ENCODE data around the gene CAPN15. TPM values are rescaled to one million over a fixed set of nuclear protein-coding genes. Genes with fewer than 3 reads are reported as not detected.

CAPN15 gene
- total RNA-seq, 4 donors from 2014 or later, result 21.8 to 42.7 (median 29.2) TPM

- peaks cover 0 to 94% of the 10 kb centered on the region in 2 donors for H3K36me3 ChIP-seq
- TF ChIP-seq, protein P1, sequence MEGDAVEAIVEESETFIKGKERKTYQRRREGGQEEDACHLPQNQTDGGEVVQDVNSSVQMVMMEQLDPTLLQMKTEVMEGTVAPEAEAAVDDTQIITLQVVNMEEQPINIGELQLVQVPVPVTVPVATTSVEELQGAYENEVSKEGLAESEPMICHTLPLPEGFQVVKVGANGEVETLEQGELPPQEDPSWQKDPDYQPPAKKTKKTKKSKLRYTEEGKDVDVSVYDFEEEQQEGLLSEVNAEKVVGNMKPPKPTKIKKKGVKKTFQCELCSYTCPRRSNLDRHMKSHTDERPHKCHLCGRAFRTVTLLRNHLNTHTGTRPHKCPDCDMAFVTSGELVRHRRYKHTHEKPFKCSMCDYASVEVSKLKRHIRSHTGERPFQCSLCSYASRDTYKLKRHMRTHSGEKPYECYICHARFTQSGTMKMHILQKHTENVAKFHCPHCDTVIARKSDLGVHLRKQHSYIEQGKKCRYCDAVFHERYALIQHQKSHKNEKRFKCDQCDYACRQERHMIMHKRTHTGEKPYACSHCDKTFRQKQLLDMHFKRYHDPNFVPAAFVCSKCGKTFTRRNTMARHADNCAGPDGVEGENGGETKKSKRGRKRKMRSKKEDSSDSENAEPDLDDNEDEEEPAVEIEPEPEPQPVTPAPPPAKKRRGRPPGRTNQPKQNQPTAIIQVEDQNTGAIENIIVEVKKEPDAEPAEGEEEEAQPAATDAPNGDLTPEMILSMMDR (IDR thresholded peaks at IDR 0.05), result no peak
- TF ChIP-seq POLR2AphosphoS5 (IDR thresholded peaks at IDR 0.05), result no peak
- no peak for TF ChIP-seq EP300 (IDR thresholded peaks at IDR 0.05)
- no peak for TF ChIP-seq POLR2A (IDR thresholded peaks at IDR 0.05)
- H3K9me3 ChIP-seq, result no peaks in the 10 kb centered on the region
- H3K4me1 ChIP-seq, result no peaks in the 10 kb centered on the region
- H3K27ac ChIP-seq, result no peak overlapping the region
- no CpG with 5 or more reads among the region's 10 CpGs for WGBS, 2 donors (ENCODE audit: low coverage in 1 of 2)
- no peaks in the 10 kb centered on the region for H3K27me3 ChIP-seq
- H3K4me3 ChIP-seq, result no peak overlapping the region
- ATAC-seq, result no peak
Measured at GRCh38 chr16:513950-514349, 13.6 kb upstream of the CAPN15 start.

DNA sequence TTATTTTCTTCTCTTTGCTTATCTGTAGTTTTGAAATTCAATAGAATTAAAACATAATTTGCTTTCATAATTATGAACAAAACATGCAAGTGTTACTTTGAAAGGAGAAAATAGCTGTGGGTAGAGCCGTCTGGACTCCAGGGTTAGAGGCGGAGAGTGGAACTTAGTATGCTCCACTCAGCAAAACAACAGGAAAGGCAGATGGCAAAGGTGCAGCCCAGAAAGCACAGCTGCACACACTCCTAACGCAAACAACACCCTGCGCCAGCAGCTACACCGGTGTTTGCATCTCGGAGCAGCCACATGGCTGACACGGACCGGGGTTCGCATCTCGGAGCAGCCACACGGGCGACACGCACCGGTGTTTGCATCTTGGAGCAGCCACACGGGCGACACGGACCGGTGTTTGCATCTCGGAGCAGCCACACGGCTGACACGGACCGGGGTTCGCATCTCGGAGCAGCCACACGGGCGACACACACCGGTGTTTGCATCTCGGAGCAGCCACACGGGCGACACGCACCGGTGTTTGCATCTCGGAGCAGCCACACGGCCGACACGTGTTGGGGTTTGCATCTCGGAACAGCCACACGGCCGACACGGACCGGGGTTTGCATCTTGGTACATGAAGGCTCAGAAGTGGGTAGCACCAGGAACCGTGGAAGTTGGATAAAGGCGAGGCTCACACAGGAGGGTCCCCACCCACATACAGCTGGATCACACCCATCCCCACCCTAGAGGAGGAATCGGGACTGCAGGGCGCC lies 12.2 kb upstream of the CAPN15 start:
- TF ChIP-seq POLR2AphosphoS5 (IDR thresholded peaks at IDR 0.05), result no peak
- no peak for TF ChIP-seq EP300 (IDR thresholded peaks at IDR 0.05)
- no peak for TF ChIP-seq POLR2A (IDR thresholded peaks at IDR 0.05)
- TF ChIP-seq, protein P1 (IDR thresholded peaks at IDR 0.05), result no peak
- no peak for ATAC-seq
- H3K27me3 ChIP-seq, result no peaks in the 10 kb centered on the region
- no peaks in the 10 kb centered on the region for H3K4me1 ChIP-seq
- no peak overlapping the region for H3K27ac ChIP-seq
- no peaks in the 10 kb centered on the region for H3K9me3 ChIP-seq
- 86% methylated on average over 2 of the region's 45 CpGs; no CpG with 5 or more reads in 1 of the 2 donors for WGBS, 2 donors (ENCODE audit: low coverage in 1 of 2)
- H3K4me3 ChIP-seq, result no peak overlapping the region
- H3K36me3 ChIP-seq, result peaks cover 0 to 94% of the 10 kb centered on the region in 2 donors

- Histone ChIP-seq H3K36me3 (peaks cover 0 to 94% of the 10 kb centered on the region in 2 donors), H3K4me3 (no peak overlapping the region), H3K9me3 (no peaks in the 10 kb centered on the region), H3K27ac (no peak overlapping the region), H3K4me1 (no peaks in the 10 kb centered on the region), H3K27me3 (no peaks in the 10 kb centered on the region)
- 91% methylated on average over 10 of the region's 11 CpGs; no CpG with 5 or more reads in 1 of the 2 donors for WGBS, 2 donors (ENCODE audit: low coverage in 1 of 2)
- no peak for ATAC-seq
- TF ChIP-seq EP300 (IDR thresholded peaks at IDR 0.05) (no peak), POLR2AphosphoS5 (IDR thresholded peaks at IDR 0.05) (no peak), POLR2A (IDR thresholded peaks at IDR 0.05) (no peak)
- TF ChIP-seq, protein P1 (IDR thresholded peaks at IDR 0.05), result no peak
Measured at GRCh38 chr16:515939-516226, 11.6 kb upstream of the CAPN15 start.

- WGBS, 2 donors (ENCODE audit: low coverage in 1 of 2), result 87 to 100% methylated on average over 6 to 8 of the region's 8 CpGs
- TF ChIP-seq, protein P1 (IDR thresholded peaks at IDR 0.05), result no peak
- TF ChIP-seq EP300 (IDR thresholded peaks at IDR 0.05) (no peak), POLR2AphosphoS5 (IDR thresholded peaks at IDR 0.05) (no peak), POLR2A (IDR thresholded peaks at IDR 0.05) (no peak)
- Histone ChIP-seq H3K4me3 (no peak overlapping the region), H3K9me3 (no peaks in the 10 kb centered on the region), H3K36me3 (peaks cover 0 to 95% of the 10 kb centered on the region in 2 donors), H3K27ac (no peak overlapping the region), H3K27me3 (no peaks in the 10 kb centered on the region), H3K4me1 (no peaks in the 10 kb centered on the region)
- no peak for ATAC-seq
Measured at GRCh38 chr16:516301-516700, 11.2 kb upstream of the CAPN15 start.

GRCh38 chr16:518858-519257 lies 8.7 kb upstream of the CAPN15 start:
- ATAC-seq, result no peak
- Histone ChIP-seq H3K36me3 (peaks cover 0 to 80% of the 10 kb centered on the region in 2 donors), H3K4me3 (no peak overlapping the region), H3K27me3 (no peaks in the 10 kb centered on the region), H3K27ac (no peak overlapping the region), H3K4me1 (peaks cover 0 to 2% (median 0%) of the 10 kb centered on the region in 3 donors), H3K9me3 (no peaks in the 10 kb centered on the region)
- 60% methylated on average over 3 of the region's 9 CpGs; no CpG with 5 or more reads in 1 of the 2 donors for WGBS, 2 donors (ENCODE audit: low coverage in 1 of 2)
- no peak for TF ChIP-seq POLR2AphosphoS5 (IDR thresholded peaks at IDR 0.05)

Measured in gastroesophageal sphincter (tissue), 4 donors.